Mammary epithelial cell (primary cell): Measurements from ENCODE around the gene APOO.

Experiments
- CTCF ChIP-seq, 2 donors: IDR thresholded peaks in 1 of 2; conservative IDR thresholded peaks in 1 of 2; 2 replicates each; pipeline ENCODE4 v1.5.1; 2011 to 2012; ENCODE audit warnings: inconsistent platforms in 2 of 2, low read length in 2 of 2, mild to moderate bottlenecking in 2 of 2, control low read depth in 1 of 2, low read depth in 1 of 2; ENCODE audit not compliant: insufficient read depth in 1 of 2; ENCODE audit errors: extremely low read depth in 1 of 2
- EZH2 ChIP-seq: IDR thresholded peaks from 2 replicates; pipeline ENCODE4 v1.6.1; 2012; ENCODE audit warnings: low read length, inconsistent platforms, borderline replicate concordance

- no peak for TF ChIP-seq CTCF (conservative IDR thresholded peaks at IDR 0.05 in 1 of 2, IDR thresholded peaks at IDR 0.05 in 1 of 2; ENCODE audit: extremely low read depth in 1 of 2, insufficient read depth in 1 of 2, low read depth in 1 of 2, low read length in 2 of 2)
- no peak for TF ChIP-seq EZH2
Measured at GRCh38 chrX:23896981-23897380, 10.8 kb downstream of the APOO start.
